HG03139 (cell line): ENCODE data around the gene ADGRG2.
"Not testable (repeated sequence)": the region's sequence is repeated elsewhere in the genome, so short reads cannot be mapped to it uniquely, and the experiment has no call there.

Experiments
- ATAC-seq: cut with Tn5 transposase; IDR thresholded peaks from one replicate; pipeline ENCODE4 v1.9.1; 2021; ENCODE audit not compliant: unreplicated experiment

ADGRG2 gene

GRCh38 chrX:19003756-19004155 lies 118.5 kb downstream of the ADGRG2 start:
- ATAC-seq, result no peak

GRCh38 chrX:18998653-18999052 lies 123.6 kb downstream of the ADGRG2 start:
- ATAC-seq, result no peak

- ATAC-seq, result no peak
These were observed 124.4 kb downstream of the ADGRG2 start for GRCh38 chrX:18997916-18998315.

GRCh38 chrX:18996536-18996935 lies 125.7 kb downstream of the ADGRG2 start:
- ATAC-seq, result no peak

- ATAC-seq, result no peak
These were observed 127.0 kb downstream of the ADGRG2 start for GRCh38 chrX:18995221-18995620.

- no peak for ATAC-seq
These were observed 127.6 kb downstream of the ADGRG2 start for GRCh38 chrX:18994713-18995112.

GRCh38 chrX:18992829-18993228 lies 129.4 kb downstream of the ADGRG2 start:
- ATAC-seq, result no peak

- no peak for ATAC-seq
These were observed 137.2 kb downstream of the ADGRG2 start for GRCh38 chrX:18985186-18985435.

GRCh38 chrX:18984381-18985185 lies 137.7 kb downstream of the ADGRG2 start:
- peak; percentile 81 for ATAC-seq

GRCh38 chrX:18983666-18984380 lies 138.4 kb downstream of the ADGRG2 start, which contains the start of gene PHKA2:
PHKA2 (minus strand) TSS chrX:18984114; CDS start chrX:18983932, 182 bp downstream.
- ATAC-seq, result peak; percentile 38

GRCh38 chrX:18981124-18981807 lies 141.0 kb downstream of the ADGRG2 start:
- ATAC-seq, result no peak

GRCh38 chrX:18980262-18980661 lies 142.0 kb downstream of the ADGRG2 start:
- not testable (repeated sequence) for ATAC-seq

GRCh38 chrX:18974993-18975392 lies 147.3 kb downstream of the ADGRG2 start:
- no peak for ATAC-seq

- no peak for ATAC-seq
These were observed 148.6 kb downstream of the ADGRG2 start for GRCh38 chrX:18973527-18974192.

- ATAC-seq, result no peak
These were observed 150.8 kb downstream of the ADGRG2 start for GRCh38 chrX:18971506-18971905.

- ATAC-seq, result no peak
These were observed 151.8 kb downstream of the ADGRG2 start for GRCh38 chrX:18970465-18970864.

GRCh38 chrX:18966624-18967023 lies 155.6 kb downstream of the ADGRG2 start:
- ATAC-seq, result no peak

GRCh38 chrX:18964901-18965300 lies 157.4 kb downstream of the ADGRG2 start:
- no peak for ATAC-seq

GRCh38 chrX:18964026-18964425 lies 158.2 kb downstream of the ADGRG2 start:
- ATAC-seq, result no peak

- ATAC-seq, result no peak
These were observed 159.9 kb downstream of the ADGRG2 start for GRCh38 chrX:18962329-18962728.

GRCh38 chrX:18961686-18962085 lies 160.6 kb downstream of the ADGRG2 start:
- no peak for ATAC-seq
